CD4-positive, alpha-beta memory T cell (primary cell): ENCODE results near the gene PREX1. TPM values are rescaled to one million over a fixed set of nuclear protein-coding genes. Genes with fewer than 3 reads are reported as not detected.

ENCODE experiments used
- CTCF ChIA-PET: fragments of 350-600 bp; sonication (Branson Sonifier 250); formaldehyde crosslinking; loops from one replicate; lab custom pipeline; 2021; ENCODE audit warnings: inconsistent platforms; ENCODE audit not compliant: partially characterized antibody; lab: Charles Lee
- POLR2A ChIA-PET: fragments of 350-600 bp; sonication (Branson Sonifier 250); formaldehyde crosslinking; loops from one replicate; lab custom pipeline; 2021; ENCODE audit not compliant: partially characterized antibody; lab: Charles Lee
- DNase-seq, 5 donors: peaks; one replicate each; pipeline versions ENCODE4 v3.0.0 to v3.0.0-alpha.2; 2020 to 2022; ENCODE audit warnings: mixed read lengths in 1 of 5
- H3K27ac ChIP-seq: one replicate; pipeline ENCODE4 v1.7.0; 2013; ENCODE audit warnings: low read depth, low read length
- H3K27me3 ChIP-seq: 2 replicates; pipeline ENCODE4 v1.7.0; 2013; ENCODE audit warnings: mild to moderate bottlenecking, low read length, moderate library complexity; ENCODE audit not compliant: insufficient read depth
- H3K36me3 ChIP-seq: 2 replicates; pipeline ENCODE4 v1.7.0; 2013; ENCODE audit warnings: mild to moderate bottlenecking, low read length, moderate library complexity; ENCODE audit not compliant: insufficient read depth
- H3K4me1 ChIP-seq: 2 replicates; pipeline ENCODE4 v1.7.0; 2013; ENCODE audit warnings: mild to moderate bottlenecking, low read length, moderate library complexity; ENCODE audit not compliant: insufficient read depth
- H3K4me3 ChIP-seq, 2 donors: one replicate each; pipeline ENCODE4 v1.7.0; 2013; ENCODE audit warnings: low read length in 2 of 2, mild to moderate bottlenecking in 1 of 2
- H3K9me3 ChIP-seq, 2 donors: one replicate each; pipeline ENCODE4 v1.7.0; 2013; ENCODE audit warnings: low read length in 2 of 2, control low read depth in 1 of 2; ENCODE audit not compliant: control insufficient read depth in 1 of 2
- H3K27ac Mint-ChIP-seq, 7 donors: one replicate each; pipeline ENCODE4 v1.8.0; 2020 to 2021; ENCODE audit warnings: mixed read lengths in 7 of 7, mild to moderate bottlenecking in 6 of 7, inconsistent platforms in 3 of 7, moderate library complexity in 3 of 7
- H3K27me3 Mint-ChIP-seq, 2 donors: one replicate each; pipeline ENCODE4 v1.8.0; 2020 to 2021; ENCODE audit warnings: mixed read lengths in 2 of 2
- H3K36me3 Mint-ChIP-seq, 2 donors: one replicate each; pipeline ENCODE4 v1.8.0; 2020 to 2021; ENCODE audit warnings: mixed read lengths in 2 of 2, inconsistent platforms in 1 of 2, mild to moderate bottlenecking in 1 of 2
- H3K4me1 Mint-ChIP-seq, 4 donors: one replicate each; pipeline ENCODE4 v1.8.0; 2020 to 2021; ENCODE audit warnings: mixed read lengths in 4 of 4, mild to moderate bottlenecking in 1 of 4
- H3K4me3 Mint-ChIP-seq, 8 donors: one replicate each; pipeline ENCODE4 v1.8.0; 2020 to 2021; ENCODE audit warnings: mixed read lengths in 8 of 8, mild to moderate bottlenecking in 7 of 8, moderate library complexity in 6 of 8, inconsistent platforms in 3 of 8
- H3K9me3 Mint-ChIP-seq, 8 donors: one replicate each; pipeline ENCODE4 v1.8.0; 2020 to 2021; ENCODE audit warnings: mixed read lengths in 8 of 8, mild to moderate bottlenecking in 5 of 8, inconsistent platforms in 3 of 8, moderate library complexity in 1 of 8
- intact Hi-C: fragments of 100-400 bp; cut with micrococcal nuclease; formaldehyde crosslinking; loops from one replicate; pipeline ENCODE4 v1.15.1; 2023
- polyA plus RNA-seq, 2 donors: library from polyadenylated mRNA; unstranded; fragments of 300-500 nt; fragmentation: Illumina TruSeq; gene quantifications; one replicate each; pipeline ENCODE4 v1.2.3, GENCODE V29; 2021
- total RNA-seq, 2 experiments: library from RNA; stranded (reverse); gene quantifications; one replicate each; pipeline ENCODE4 v1.2.3, GENCODE V29; 2021

The PREX1 gene
- total and polyA plus RNA-seq, 4 experiments from 2014 or later: 10.6 to 165 (median 122) TPM

DNA sequence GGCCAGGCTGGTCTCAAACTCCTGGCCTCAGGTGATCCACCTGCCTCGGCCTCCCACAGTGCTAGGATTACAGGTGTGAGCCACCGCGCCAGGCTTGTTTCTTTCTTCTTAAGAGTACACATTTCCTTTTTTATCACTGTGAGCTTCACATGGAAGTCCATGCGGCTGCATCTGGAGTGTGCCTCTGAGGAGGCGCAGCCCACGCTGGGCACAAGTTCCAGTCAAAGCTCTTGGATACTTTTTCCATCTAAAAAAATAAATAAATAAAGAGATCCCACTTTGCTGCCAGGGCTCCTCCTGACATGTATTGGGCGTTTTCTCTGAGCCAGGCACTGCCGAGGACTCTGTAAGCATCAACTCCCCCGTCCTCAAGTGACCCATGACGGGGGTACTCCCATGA lies 123.0 kb downstream of the PREX1 start:
- Histone ChIP-seq H3K27ac (no peak overlapping the region), H3K36me3 (peaks cover 56% of the 10 kb centered on the region), H3K4me3 (no peak overlapping the region), H3K27me3 (no peaks in the 10 kb centered on the region), H3K4me1 (peaks cover 37% of the 10 kb centered on the region), H3K9me3 (no peaks in the 10 kb centered on the region)
- ChIA-PET POLR2A (no interaction called here), CTCF (interaction anchor here (1.1 kb wide), 1 partner anchor 9 kb away, joined by 3 read pairs; no protein-coding TSS in a partner anchor)
- H3K27ac Mint-ChIP-seq: peak overlapping the region in 1 of 7 donors; percentile 67
- H3K4me1 Mint-ChIP-seq: peaks cover 34 to 74% (median 53%) of the 10 kb centered on the region in 4 donors
- H3K27me3 Mint-ChIP-seq: no peaks in the 10 kb centered on the region
- H3K9me3 Mint-ChIP-seq: peaks cover 0 to 1% (median 0%) of the 10 kb centered on the region in 8 donors
- H3K36me3 Mint-ChIP-seq: peaks cover 46 to 80% of the 10 kb centered on the region in 2 donors
- intact Hi-C loops: no loop called here
- DNase-seq: no peak
- H3K4me3 Mint-ChIP-seq: no peak overlapping the region

DNA sequence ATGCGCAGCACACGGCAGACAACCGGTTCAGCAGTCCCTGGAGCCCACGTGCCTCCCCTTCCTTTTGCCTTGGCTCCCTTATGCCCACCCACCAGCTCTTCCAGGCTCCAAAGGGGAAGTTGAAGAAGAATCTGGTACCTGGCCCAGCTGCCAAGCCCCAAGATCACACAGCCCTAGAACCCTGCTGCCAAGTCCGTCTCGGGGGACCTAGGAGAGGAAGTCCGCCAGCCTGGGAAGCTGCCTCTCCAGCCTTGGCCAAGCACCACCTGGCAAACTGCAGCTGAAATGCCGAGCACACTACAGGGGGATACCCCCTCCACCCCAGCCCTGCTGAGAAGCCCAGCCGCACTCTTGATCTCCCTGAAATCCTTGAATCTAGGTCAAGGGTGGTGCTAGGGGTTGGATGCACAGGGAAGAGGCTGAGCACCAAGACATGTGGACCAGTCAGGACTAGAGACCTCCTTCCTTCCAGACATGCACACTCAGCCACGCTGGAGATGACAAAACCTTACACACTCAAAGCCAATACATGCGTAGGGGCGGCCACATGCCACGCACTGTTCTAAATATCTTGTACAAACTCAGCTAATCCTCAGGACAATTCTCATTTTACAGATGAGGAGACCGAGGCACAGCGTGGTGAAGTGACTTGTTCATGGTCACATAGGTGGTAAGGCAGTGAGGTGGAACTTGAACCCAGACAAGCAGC lies 124.1 kb downstream of the PREX1 start:
- peak overlapping the region in 2 of 7 donors; percentile 16 to 35 for H3K27ac Mint-ChIP-seq
- ChIA-PET POLR2A (interaction anchor here (0.8 to 1.1 kb wide), 2 partner anchors 15 to 117 kb away, joined by 3 to 4 read pairs; no protein-coding TSS in a partner anchor), CTCF (interaction anchor here (1.1 kb wide), 1 partner anchor 8 kb away, joined by 3 read pairs; no protein-coding TSS in a partner anchor)

DNA sequence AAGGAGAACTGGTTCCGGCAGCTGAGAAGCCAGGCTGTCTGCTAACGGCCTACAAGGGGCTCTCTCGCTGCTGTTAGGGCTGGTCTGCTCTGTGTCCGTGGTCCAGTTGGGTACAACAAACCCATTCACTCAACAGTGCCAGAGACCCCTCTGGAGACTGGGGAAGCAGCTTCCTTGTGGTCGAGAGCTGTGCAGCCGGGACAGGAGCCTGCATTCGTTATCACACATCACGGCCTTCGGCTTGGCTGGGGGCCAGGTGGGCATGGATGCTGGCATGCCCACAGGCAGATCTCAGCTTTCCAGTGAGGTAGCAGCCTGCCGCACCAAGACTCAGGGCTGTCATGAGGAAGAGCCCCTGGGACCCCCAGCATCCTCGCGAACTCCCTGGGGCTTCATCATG lies 124.7 kb downstream of the PREX1 start:
- Histone ChIP-seq H3K27me3 (no peaks in the 10 kb centered on the region), H3K27ac (no peak overlapping the region), H3K36me3 (peaks cover 69% of the 10 kb centered on the region), H3K9me3 (no peaks in the 10 kb centered on the region), H3K4me3 (no peak overlapping the region), H3K4me1 (peaks cover 22% of the 10 kb centered on the region)
- no peaks in the 10 kb centered on the region for H3K27me3 Mint-ChIP-seq
- peaks cover 32 to 73% (median 50%) of the 10 kb centered on the region in 4 donors for H3K4me1 Mint-ChIP-seq
- peak overlapping the region in 2 of 7 donors; percentile 16 to 35 for H3K27ac Mint-ChIP-seq
- H3K9me3 Mint-ChIP-seq: peaks cover 0 to 1% (median 0%) of the 10 kb centered on the region in 8 donors
- ChIA-PET CTCF (no interaction called here), POLR2A (interaction anchor here (0.8 to 1.1 kb wide), 2 partner anchors 16 to 117 kb away, joined by 3 to 4 read pairs; no protein-coding TSS in a partner anchor)
- intact Hi-C loops: no loop called here
- H3K4me3 Mint-ChIP-seq: no peak overlapping the region
- peaks cover 54 to 82% of the 10 kb centered on the region in 2 donors for H3K36me3 Mint-ChIP-seq
- DNase-seq: no peak

More for the DNA sequence above, 124.1 kb downstream of the PREX1 start:
- Mint-ChIP-seq H3K36me3 (peaks cover 54 to 81% of the 10 kb centered on the region in 2 donors), H3K4me3 (no peak overlapping the region), H3K27me3 (no peaks in the 10 kb centered on the region), H3K9me3 (peaks cover 0 to 1% (median 0%) of the 10 kb centered on the region in 8 donors), H3K4me1 (peaks cover 34 to 73% (median 51%) of the 10 kb centered on the region in 4 donors)
- Histone ChIP-seq H3K27me3 (no peaks in the 10 kb centered on the region), H3K27ac (no peak overlapping the region), H3K9me3 (no peaks in the 10 kb centered on the region), H3K4me3 (no peak overlapping the region), H3K36me3 (peaks cover 67% of the 10 kb centered on the region), H3K4me1 (peaks cover 27% of the 10 kb centered on the region)
- DNase-seq: no peak
- intact Hi-C loops: no loop called here

DNA sequence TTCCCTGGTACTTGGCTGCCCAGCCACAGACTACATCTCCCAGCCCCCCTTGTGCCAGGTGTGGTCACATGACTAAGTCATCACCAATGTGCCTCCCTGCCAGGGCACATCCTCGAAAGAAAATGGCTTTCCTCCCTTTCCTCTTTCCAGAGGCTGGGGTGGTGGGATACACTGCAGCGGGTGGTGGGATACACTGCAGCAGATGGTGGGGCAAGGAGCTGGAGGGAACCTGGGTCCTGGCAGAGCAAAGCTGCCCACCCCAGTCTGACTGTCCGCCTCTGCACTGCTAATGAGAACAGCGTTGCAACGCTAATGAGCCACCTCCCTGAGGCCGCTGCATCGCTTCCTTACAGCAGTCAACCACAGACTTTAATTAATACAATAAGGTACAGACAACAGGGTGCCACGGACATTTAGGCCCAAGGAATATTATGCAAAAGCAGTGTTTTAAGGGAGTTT lies 125.3 kb downstream of the PREX1 start:
- ChIA-PET POLR2A (no interaction called here), CTCF (interaction anchor here (1.1 kb wide), 1 partner anchor 45 kb away, joined by 3 read pairs; no protein-coding TSS in a partner anchor)
- H3K4me3 Mint-ChIP-seq: no peak overlapping the region
- no peak for DNase-seq
- Histone ChIP-seq H3K9me3 (no peaks in the 10 kb centered on the region), H3K27ac (no peak overlapping the region), H3K4me3 (no peak overlapping the region), H3K27me3 (no peaks in the 10 kb centered on the region), H3K4me1 (peaks cover 15% of the 10 kb centered on the region), H3K36me3 (peaks cover 69% of the 10 kb centered on the region)
- H3K36me3 Mint-ChIP-seq: peaks cover 55 to 85% of the 10 kb centered on the region in 2 donors
- intact Hi-C loops: no loop called here
- peaks cover 0 to 1% (median 0%) of the 10 kb centered on the region in 8 donors for H3K9me3 Mint-ChIP-seq
- peak overlapping the region in 5 of 7 donors; percentile 9 to 84 (median 30) for H3K27ac Mint-ChIP-seq
- H3K4me1 Mint-ChIP-seq: peaks cover 29 to 75% (median 46%) of the 10 kb centered on the region in 4 donors
- no peaks in the 10 kb centered on the region for H3K27me3 Mint-ChIP-seq

DNA sequence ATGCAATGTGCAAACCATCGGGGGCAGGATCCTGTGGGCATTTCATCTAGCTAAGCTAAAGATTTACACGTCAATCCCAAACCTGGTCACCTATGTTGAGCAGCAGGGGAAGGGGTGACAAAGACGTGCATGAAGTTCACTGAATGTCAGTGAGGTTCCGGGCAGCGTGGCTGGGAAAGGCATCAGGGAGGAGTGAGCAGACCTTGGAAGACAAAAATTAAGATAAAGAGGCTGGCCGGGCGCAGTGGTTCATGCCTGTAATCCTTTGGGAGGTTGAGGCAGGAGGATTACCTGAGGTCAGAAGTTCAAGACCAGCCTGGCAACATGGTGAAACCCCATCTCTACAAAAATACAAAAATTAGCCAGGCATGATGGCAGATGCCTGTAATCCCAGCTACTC lies 126.1 kb downstream of the PREX1 start:
- intact Hi-C loops: no loop called here
- Histone ChIP-seq H3K27me3 (no peaks in the 10 kb centered on the region), H3K27ac (no peak overlapping the region), H3K4me3 (no peak overlapping the region), H3K9me3 (no peaks in the 10 kb centered on the region), H3K36me3 (peaks cover 71% of the 10 kb centered on the region), H3K4me1 (peaks cover 8% of the 10 kb centered on the region)
- Mint-ChIP-seq H3K36me3 (peaks cover 52 to 82% of the 10 kb centered on the region in 2 donors), H3K4me1 (peaks cover 23 to 67% (median 42%) of the 10 kb centered on the region in 4 donors), H3K27ac (peak overlapping the region in 4 of 7 donors; percentile 12 to 90 (median 79)), H3K9me3 (peaks cover 0 to 1% (median 0%) of the 10 kb centered on the region in 8 donors), H3K4me3 (no peak overlapping the region), H3K27me3 (no peaks in the 10 kb centered on the region)
- DNase-seq: no peak
- ChIA-PET CTCF (interaction anchor here (0.6 to 1.1 kb wide), 2 partner anchors 44 to 182 kb away, joined by 3 read pairs; no protein-coding TSS in a partner anchor), POLR2A (no interaction called here)

DNA sequence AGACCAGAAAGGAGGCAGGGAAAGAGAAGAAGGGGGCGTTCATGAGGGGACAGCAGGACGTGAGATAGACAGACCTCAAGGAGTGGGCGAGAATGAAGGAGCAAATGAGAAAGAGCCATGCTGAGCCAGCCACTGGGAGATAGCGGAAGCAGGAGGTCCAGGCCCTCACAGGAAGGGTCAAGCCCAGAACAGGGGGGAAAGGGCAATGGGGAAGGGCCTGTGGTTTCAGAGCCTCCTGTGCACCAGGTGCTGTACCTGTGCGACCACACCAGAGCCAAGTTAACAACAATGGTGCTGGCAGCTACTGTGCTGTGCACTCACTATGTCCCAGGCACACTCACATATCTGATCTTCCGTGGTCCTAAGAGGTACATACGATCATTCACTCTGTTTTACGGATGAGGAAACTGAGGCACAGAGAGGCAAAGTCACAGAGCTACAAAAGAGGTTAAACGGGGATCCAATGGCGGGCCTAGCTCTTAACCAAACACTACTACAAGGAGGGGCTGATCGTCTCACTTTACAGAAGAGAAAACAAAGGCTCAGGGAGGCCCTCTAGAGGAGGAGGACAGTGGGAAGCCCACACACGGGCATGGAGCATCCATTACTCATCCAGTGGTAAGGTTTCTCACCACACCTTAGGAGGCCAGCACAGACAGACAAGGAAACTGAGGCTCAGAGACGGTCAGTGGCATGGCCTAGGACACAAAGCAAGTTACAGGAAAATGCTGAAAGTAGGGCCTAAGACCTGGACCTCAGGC lies 129.1 kb downstream of the PREX1 start:
- Histone ChIP-seq H3K4me1 (no peaks in the 10 kb centered on the region), H3K9me3 (no peaks in the 10 kb centered on the region), H3K36me3 (peaks cover 81% of the 10 kb centered on the region), H3K27ac (no peak overlapping the region), H3K4me3 (no peak overlapping the region), H3K27me3 (no peaks in the 10 kb centered on the region)
- Mint-ChIP-seq H3K9me3 (peaks cover 0 to 1% (median 0%) of the 10 kb centered on the region in 8 donors), H3K27me3 (no peaks in the 10 kb centered on the region), H3K4me1 (peaks cover 16 to 55% (median 32%) of the 10 kb centered on the region in 4 donors), H3K27ac (peak overlapping the region; percentile 11 to 93 (median 63)), H3K4me3 (peak overlapping the region in 1 of 8 donors; percentile 23), H3K36me3 (peaks cover 47 to 77% of the 10 kb centered on the region in 2 donors)
- CTCF ChIA-PET: no interaction called here
- POLR2A ChIA-PET: interaction anchor here (1.1 to 1.4 kb wide), 3 partner anchors 11 to 128 kb away, joined by 3 read pairs; no protein-coding TSS in a partner anchor
- intact Hi-C loops: no loop called here
- DNase-seq: no peak
